Measurements from ENCODE around the gene TBC1D10A.

TBC1D10A gene

GRCh38 chr22:30262112-30262511 is 64.6 kb downstream of the TBC1D10A start:
- DNase-seq = no peak
- in situ Hi-C loops (cut with HindIII; ENCODE audit: low pct_ligation_motif_present, low pct_unique_long_range_greater_than_20kb, low sequenced_read_pairs) = no loop called here

GRCh38 chr22:30261134-30261533 is 65.6 kb downstream of the TBC1D10A start:
- no peak for DNase-seq
- in situ Hi-C loops (cut with HindIII; ENCODE audit: low pct_ligation_motif_present, low pct_unique_long_range_greater_than_20kb, low sequenced_read_pairs) = no loop called here

GRCh38 chr22:30260682-30261081 is 66.1 kb downstream of the TBC1D10A start:
- in situ Hi-C loops (cut with HindIII; ENCODE audit: low pct_ligation_motif_present, low pct_unique_long_range_greater_than_20kb, low sequenced_read_pairs) = no loop called here

GRCh38 chr22:30260276-30260675 is 66.5 kb downstream of the TBC1D10A start:
- DNase-seq = no peak
- in situ Hi-C loops (cut with HindIII; ENCODE audit: low pct_ligation_motif_present, low pct_unique_long_range_greater_than_20kb, low sequenced_read_pairs) = no loop called here

More at GRCh38 chr22:30260682-30261081, 66.1 kb downstream of the TBC1D10A start:
- DNase-seq = no peak

GRCh38 chr22:30254314-30254713 is 72.4 kb downstream of the TBC1D10A start:
- peak; percentile 49 for DNase-seq
- in situ Hi-C loops (cut with HindIII; ENCODE audit: low pct_ligation_motif_present, low pct_unique_long_range_greater_than_20kb, low sequenced_read_pairs) = no loop called here

GRCh38 chr22:30253205-30253852 is 73.4 kb downstream of the TBC1D10A start:
- peak; percentile 75 for DNase-seq

GRCh38 chr22:30252411-30253204 is 74.1 kb downstream of the TBC1D10A start:
- in situ Hi-C loops (cut with HindIII; ENCODE audit: low pct_ligation_motif_present, low pct_unique_long_range_greater_than_20kb, low sequenced_read_pairs) = no loop called here
- DNase-seq = no peak

More at GRCh38 chr22:30253205-30253852, 73.4 kb downstream of the TBC1D10A start:
- in situ Hi-C loops (cut with HindIII; ENCODE audit: low pct_ligation_motif_present, low pct_unique_long_range_greater_than_20kb, low sequenced_read_pairs) = no loop called here

GRCh38 chr22:30251711-30252110 is 75.0 kb downstream of the TBC1D10A start:
- in situ Hi-C loops (cut with HindIII; ENCODE audit: low pct_ligation_motif_present, low pct_unique_long_range_greater_than_20kb, low sequenced_read_pairs) = no loop called here
- peak; percentile 53 for DNase-seq

GRCh38 chr22:30250661-30251267 is 76.0 kb downstream of the TBC1D10A start:
- DNase-seq = peak; percentile 90
- in situ Hi-C loops (cut with HindIII; ENCODE audit: low pct_ligation_motif_present, low pct_unique_long_range_greater_than_20kb, low sequenced_read_pairs) = no loop called here

- in situ Hi-C loops (cut with HindIII; ENCODE audit: low pct_ligation_motif_present, low pct_unique_long_range_greater_than_20kb, low sequenced_read_pairs) = no loop called here
- DNase-seq = no peak
These were observed 76.6 kb downstream of the TBC1D10A start for GRCh38 chr22:30250039-30250565.

- in situ Hi-C loops (cut with HindIII; ENCODE audit: low pct_ligation_motif_present, low pct_unique_long_range_greater_than_20kb, low sequenced_read_pairs) = no loop called here
- no peak for DNase-seq
These were observed 77.4 kb downstream of the TBC1D10A start for GRCh38 chr22:30249049-30250038.

- in situ Hi-C loops (cut with HindIII; ENCODE audit: low pct_ligation_motif_present, low pct_unique_long_range_greater_than_20kb, low sequenced_read_pairs) = no loop called here
- DNase-seq = no peak
These were observed 78.3 kb downstream of the TBC1D10A start for GRCh38 chr22:30248484-30248883.

- in situ Hi-C loops (cut with HindIII; ENCODE audit: low pct_ligation_motif_present, low pct_unique_long_range_greater_than_20kb, low sequenced_read_pairs) = no loop called here
- no peak for DNase-seq
These were observed 78.8 kb downstream of the TBC1D10A start for GRCh38 chr22:30247974-30248373.

GRCh38 chr22:30247561-30247960 is 79.2 kb downstream of the TBC1D10A start:
- in situ Hi-C loops (cut with HindIII; ENCODE audit: low pct_ligation_motif_present, low pct_unique_long_range_greater_than_20kb, low sequenced_read_pairs) = no loop called here
- no peak for DNase-seq

- no peak for DNase-seq
- in situ Hi-C loops (cut with HindIII; ENCODE audit: low pct_ligation_motif_present, low pct_unique_long_range_greater_than_20kb, low sequenced_read_pairs) = no loop called here
These were observed 79.8 kb downstream of the TBC1D10A start for GRCh38 chr22:30246814-30247376.

GRCh38 chr22:30245985-30246813 is 80.5 kb downstream of the TBC1D10A start, which contains the start of gene LIF:
Gene LIF (minus strand): TSS chr22:30246759. CDS start chr22:30246695, 64 bp downstream.
- in situ Hi-C loops (cut with HindIII; ENCODE audit: low pct_ligation_motif_present, low pct_unique_long_range_greater_than_20kb, low sequenced_read_pairs) = no loop called here
- no peak for DNase-seq

Measured in ACHN (cell line).